ENCODE results near the gene NXT1. TPM values are rescaled to one million over a fixed set of nuclear protein-coding genes. Genes with fewer than 3 reads are reported as not detected.
A peak's percentile ranks its signal among the peaks of the same experiment; 100 is the strongest.
"Not testable (repeated sequence)": the region's sequence is repeated elsewhere in the genome, so short reads cannot be mapped to it uniquely, and the experiment has no call there.

The NXT1 gene
- total and polyA plus RNA-seq, 9 donors, result 12.5 to 19.4 (median 14.0) TPM

GRCh38 chr20:23340524-23340923 lies 10.1 kb upstream of the NXT1 start:
- no peaks in the 10 kb centered on the region for H3K27me3 ChIP-seq (ENCODE audit: control insufficient read depth, insufficient read depth, low read length)
- WGBS (ENCODE audit: insufficient coverage), result 16% methylated on average over 5 of the region's 9 CpGs

DNA sequence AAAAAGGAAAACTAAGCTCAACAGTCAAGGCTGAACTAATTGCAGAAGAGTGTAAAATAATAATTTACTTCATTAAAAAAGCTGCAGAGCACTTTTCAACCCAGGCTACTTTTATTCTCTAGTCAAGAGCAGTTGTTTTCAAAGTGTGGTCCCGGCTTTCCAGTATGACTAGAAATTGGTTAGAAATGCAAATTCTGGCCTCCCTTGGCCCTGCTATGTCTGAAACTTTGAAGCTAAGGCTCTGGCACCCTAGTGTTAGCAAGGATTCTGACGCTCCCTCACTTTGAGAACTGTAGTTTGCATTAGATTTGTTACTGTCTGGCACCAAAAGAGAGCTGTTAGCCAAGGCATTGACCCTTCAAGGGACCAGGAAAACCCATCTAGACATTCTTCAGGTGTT lies 9.5 kb upstream of the NXT1 start:
- Histone ChIP-seq H3K4me1 (ENCODE audit: control insufficient read depth, insufficient read depth, low read length) (no peaks in the 10 kb centered on the region), H3K36me3 (ENCODE audit: control insufficient read depth, insufficient read depth, low read length) (no peaks in the 10 kb centered on the region), H3K9me3 (replicated peaks; ENCODE audit: control insufficient read depth, low read depth, low read length) (no peaks in the 10 kb centered on the region), H3K27ac (ENCODE audit: low read length) (no peak overlapping the region), H3K4me3 (ENCODE audit: low read length) (no peak overlapping the region), H3K27me3 (ENCODE audit: control insufficient read depth, insufficient read depth, low read length) (no peaks in the 10 kb centered on the region)
- no CpG with 5 or more reads among the region's 2 CpGs for WGBS (ENCODE audit: insufficient coverage)
- no peak for DNase-seq

More at GRCh38 chr20:23340524-23340923, 10.1 kb upstream of the NXT1 start:
- Histone ChIP-seq H3K4me1 (ENCODE audit: control insufficient read depth, insufficient read depth, low read length) (no peaks in the 10 kb centered on the region), H3K27ac (ENCODE audit: low read length) (no peak overlapping the region), H3K4me3 (ENCODE audit: low read length) (no peak overlapping the region), H3K36me3 (ENCODE audit: control insufficient read depth, insufficient read depth, low read length) (no peaks in the 10 kb centered on the region), H3K9me3 (replicated peaks; ENCODE audit: control insufficient read depth, low read depth, low read length) (no peaks in the 10 kb centered on the region)
- peak; percentile 81 for DNase-seq

DNA sequence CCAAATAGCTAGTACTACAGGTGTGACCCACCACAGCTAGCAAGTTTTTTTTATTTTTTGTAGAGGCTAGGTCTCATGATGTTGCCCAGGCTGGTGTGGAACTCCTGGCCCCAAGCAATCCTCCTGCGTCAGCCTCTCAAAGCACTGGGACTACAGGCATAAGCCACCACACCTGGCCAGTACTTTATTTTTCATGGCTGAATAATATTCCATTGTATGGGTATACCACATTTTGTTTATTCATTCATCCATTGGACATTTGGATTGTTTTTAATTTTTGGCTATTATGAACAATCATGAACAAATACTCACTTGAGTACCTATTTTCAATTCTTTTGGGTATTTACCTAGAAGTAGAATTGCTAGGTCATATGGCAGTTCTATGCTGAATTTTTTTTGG lies 7.0 kb upstream of the NXT1 start:
- Histone ChIP-seq H3K27ac (ENCODE audit: low read length) (no peak overlapping the region), H3K27me3 (ENCODE audit: control insufficient read depth, insufficient read depth, low read length) (no peaks in the 10 kb centered on the region), H3K36me3 (ENCODE audit: control insufficient read depth, insufficient read depth, low read length) (no peaks in the 10 kb centered on the region), H3K4me3 (ENCODE audit: low read length) (no peak overlapping the region), H3K9me3 (replicated peaks; ENCODE audit: control insufficient read depth, low read depth, low read length) (no peaks in the 10 kb centered on the region), H3K4me1 (ENCODE audit: control insufficient read depth, insufficient read depth, low read length) (no peaks in the 10 kb centered on the region)
- no CpG with 5 or more reads among the region's 1 CpG for WGBS (ENCODE audit: insufficient coverage)
- no peak for DNase-seq

DNA sequence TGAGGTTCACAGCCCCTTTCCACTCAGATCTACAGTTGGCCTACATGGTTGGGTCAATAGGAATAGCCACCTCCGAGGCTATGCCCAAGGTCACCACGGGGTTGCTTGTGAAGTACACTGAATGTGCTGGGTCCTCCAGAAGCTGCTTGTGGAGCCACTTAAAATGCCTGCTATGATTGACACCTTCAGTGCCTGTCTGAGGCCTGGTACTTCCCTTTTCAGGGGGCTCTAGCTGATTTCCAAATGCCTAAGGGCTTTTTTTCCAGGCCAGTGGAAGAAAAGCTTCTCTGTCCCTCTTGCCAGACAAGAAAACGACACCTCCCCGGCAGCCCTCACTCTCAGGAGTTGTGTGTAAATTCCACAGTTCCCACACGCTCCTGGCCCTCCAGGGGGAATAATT lies 6.3 kb upstream of the NXT1 start:
- no peaks in the 10 kb centered on the region for H3K27me3 ChIP-seq (ENCODE audit: control insufficient read depth, insufficient read depth, low read length)
- no peak for DNase-seq
- H3K36me3 ChIP-seq (ENCODE audit: control insufficient read depth, insufficient read depth, low read length), result no peaks in the 10 kb centered on the region
- H3K4me3 ChIP-seq (ENCODE audit: low read length), result no peak overlapping the region
- peaks cover 7% of the 10 kb centered on the region for H3K4me1 ChIP-seq (ENCODE audit: control insufficient read depth, insufficient read depth, low read length)
- H3K27ac ChIP-seq (ENCODE audit: low read length), result no peak overlapping the region
- 28% methylated on average over 2 of the region's 5 CpGs for WGBS (ENCODE audit: insufficient coverage)
- no peaks in the 10 kb centered on the region for H3K9me3 ChIP-seq (replicated peaks; ENCODE audit: control insufficient read depth, low read depth, low read length)

- no peak for DNase-seq
- H3K36me3 ChIP-seq (ENCODE audit: control insufficient read depth, insufficient read depth, low read length), result no peaks in the 10 kb centered on the region
- no peak overlapping the region for H3K27ac ChIP-seq (ENCODE audit: low read length)
- no peaks in the 10 kb centered on the region for H3K27me3 ChIP-seq (ENCODE audit: control insufficient read depth, insufficient read depth, low read length)
- no peaks in the 10 kb centered on the region for H3K9me3 ChIP-seq (replicated peaks; ENCODE audit: control insufficient read depth, low read depth, low read length)
- 95% methylated on average over 4 of the region's 4 CpGs for WGBS (ENCODE audit: insufficient coverage)
- no peak overlapping the region for H3K4me3 ChIP-seq (ENCODE audit: low read length)
- peaks cover 10% of the 10 kb centered on the region for H3K4me1 ChIP-seq (ENCODE audit: control insufficient read depth, insufficient read depth, low read length)
Measured at GRCh38 chr20:23346002-23346401, 4.6 kb upstream of the NXT1 start.

- peaks cover 18% of the 10 kb centered on the region for H3K4me1 ChIP-seq (ENCODE audit: control insufficient read depth, insufficient read depth, low read length)
- no peak for DNase-seq
- H3K27ac ChIP-seq (ENCODE audit: low read length), result no peak overlapping the region
- peaks cover 2% of the 10 kb centered on the region for H3K36me3 ChIP-seq (ENCODE audit: control insufficient read depth, insufficient read depth, low read length)
- H3K4me3 ChIP-seq (ENCODE audit: low read length), result no peak overlapping the region
- 87% methylated on average over 6 of the region's 6 CpGs for WGBS (ENCODE audit: insufficient coverage)
- no peaks in the 10 kb centered on the region for H3K27me3 ChIP-seq (ENCODE audit: control insufficient read depth, insufficient read depth, low read length)
- H3K9me3 ChIP-seq (replicated peaks; ENCODE audit: control insufficient read depth, low read depth, low read length), result no peaks in the 10 kb centered on the region
Measured at GRCh38 chr20:23347791-23348190, 2.8 kb upstream of the NXT1 start.

- not testable (repeated sequence) for H3K36me3 ChIP-seq (ENCODE audit: control insufficient read depth, insufficient read depth, low read length); H3K4me3 ChIP-seq (ENCODE audit: low read length); H3K27ac ChIP-seq (ENCODE audit: low read length); DNase-seq; H3K27me3 ChIP-seq (ENCODE audit: control insufficient read depth, insufficient read depth, low read length); H3K9me3 ChIP-seq (replicated peaks; ENCODE audit: control insufficient read depth, low read depth, low read length)
- H3K4me1 ChIP-seq (ENCODE audit: control insufficient read depth, insufficient read depth, low read length), result peaks cover 18% of the 10 kb centered on the region
- WGBS (ENCODE audit: insufficient coverage), result no CpG with 5 or more reads among the region's 6 CpGs
Measured at GRCh38 chr20:23348510-23348909, 2.1 kb upstream of the NXT1 start.

DNA sequence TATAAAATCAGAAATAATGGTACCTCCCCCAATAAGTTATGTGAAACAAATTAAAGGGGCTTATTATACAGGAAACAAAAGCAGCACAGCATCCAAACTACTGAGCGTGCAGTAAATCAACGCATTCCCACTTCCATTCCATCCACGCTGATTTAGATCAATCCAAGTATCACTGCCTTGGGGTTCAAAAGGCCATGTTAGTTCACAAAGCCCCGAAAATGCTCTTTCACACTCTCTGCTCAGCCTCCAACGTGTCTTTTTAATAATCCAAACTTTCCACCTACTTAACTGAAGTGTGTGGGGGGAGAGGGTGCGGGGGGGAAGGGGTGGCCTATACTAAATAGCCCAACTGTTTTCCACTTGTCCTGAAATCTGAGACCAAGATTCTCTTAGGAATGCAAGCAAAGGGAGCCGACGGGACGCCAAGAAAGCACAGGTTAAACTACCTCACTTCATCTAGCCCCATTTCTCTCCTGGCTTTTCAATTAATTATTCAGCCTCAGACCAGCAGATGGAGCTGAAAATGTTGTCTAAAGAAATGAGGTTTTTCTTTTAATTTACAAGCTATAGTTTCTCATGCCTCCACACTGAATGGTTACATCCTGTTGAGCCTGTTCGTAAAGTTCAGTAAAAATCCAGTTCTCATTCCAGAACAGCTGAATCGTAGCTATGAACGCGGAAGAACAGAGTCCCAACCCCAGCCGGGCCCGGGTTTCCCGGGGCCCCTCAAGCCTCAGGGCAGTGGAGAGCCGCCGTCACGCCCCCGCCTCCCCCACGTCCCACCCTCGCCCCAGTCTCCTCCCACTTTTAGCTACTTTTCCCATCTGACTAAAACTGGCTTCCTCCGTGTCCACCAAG lies 1.0 kb upstream of the NXT1 start:
- H3K27me3 ChIP-seq (ENCODE audit: control insufficient read depth, insufficient read depth, low read length), result no peaks in the 10 kb centered on the region
- H3K27ac ChIP-seq (ENCODE audit: low read length), result peak overlapping the region; percentile 100
- 3% methylated on average over 17 of the region's 23 CpGs for WGBS (ENCODE audit: insufficient coverage)
- H3K4me1 ChIP-seq (ENCODE audit: control insufficient read depth, insufficient read depth, low read length), result peaks cover 18% of the 10 kb centered on the region
- H3K4me3 ChIP-seq (ENCODE audit: low read length), result peak overlapping the region; percentile 81
- H3K9me3 ChIP-seq (replicated peaks; ENCODE audit: control insufficient read depth, low read depth, low read length), result no peaks in the 10 kb centered on the region
- peak; percentile 96 for DNase-seq
- H3K36me3 ChIP-seq (ENCODE audit: control insufficient read depth, insufficient read depth, low read length), result peaks cover 11% of the 10 kb centered on the region

- H3K27ac ChIP-seq (ENCODE audit: low read length), result peak overlapping the region; percentile 96
- peaks cover 27% of the 10 kb centered on the region for H3K36me3 ChIP-seq (ENCODE audit: control insufficient read depth, insufficient read depth, low read length)
- WGBS (ENCODE audit: insufficient coverage), result under 1% methylated on average over 59 of the region's 64 CpGs
- no peaks in the 10 kb centered on the region for H3K9me3 ChIP-seq (replicated peaks; ENCODE audit: control insufficient read depth, low read depth, low read length)
- H3K4me1 ChIP-seq (ENCODE audit: control insufficient read depth, insufficient read depth, low read length), result peaks cover 18% of the 10 kb centered on the region
- H3K27me3 ChIP-seq (ENCODE audit: control insufficient read depth, insufficient read depth, low read length), result no peaks in the 10 kb centered on the region
- peak; percentile 76 for DNase-seq
- H3K4me3 ChIP-seq (ENCODE audit: low read length), result peak overlapping the region; percentile 81
Measured at GRCh38 chr20:23350904-23351838, 580 bp downstream of the NXT1 start.

DNA sequence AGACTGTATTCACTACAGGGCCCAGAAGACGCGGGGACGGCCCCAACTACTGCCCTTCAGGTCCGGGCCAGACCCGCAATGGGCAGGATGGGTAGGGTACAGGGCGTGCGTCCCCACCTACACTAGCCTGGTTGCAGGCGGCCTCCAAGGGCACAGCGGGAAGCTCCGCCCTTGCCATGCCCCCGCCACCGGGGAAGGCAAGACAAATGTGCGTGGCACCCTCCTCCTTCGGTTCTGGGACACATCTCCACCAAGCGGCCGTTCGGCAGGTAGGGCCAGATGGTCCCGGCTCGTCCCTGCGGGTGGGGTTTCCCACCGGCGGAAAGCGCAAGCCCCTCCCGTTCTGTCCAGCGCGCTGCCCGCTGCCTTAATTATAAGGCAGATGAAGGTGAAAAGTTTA lies 5.6 kb downstream of the NXT1 start:
- no peak overlapping the region for H3K27ac ChIP-seq (ENCODE audit: low read length)

More for the DNA sequence above, 5.6 kb downstream of the NXT1 start:
- Histone ChIP-seq H3K27me3 (ENCODE audit: control insufficient read depth, insufficient read depth, low read length) (no peaks in the 10 kb centered on the region), H3K4me1 (ENCODE audit: control insufficient read depth, insufficient read depth, low read length) (peaks cover 22% of the 10 kb centered on the region), H3K36me3 (ENCODE audit: control insufficient read depth, insufficient read depth, low read length) (peaks cover 28% of the 10 kb centered on the region), H3K4me3 (ENCODE audit: low read length) (no peak overlapping the region), H3K9me3 (replicated peaks; ENCODE audit: control insufficient read depth, low read depth, low read length) (no peaks in the 10 kb centered on the region)
- WGBS (ENCODE audit: insufficient coverage), result 47% methylated on average over 6 of the region's 27 CpGs
- no peak for DNase-seq

All from muscle of leg (tissue), 11 donors.